ENCODE measurements around the gene SPECC1L. TPM values are rescaled to one million over a fixed set of nuclear protein-coding genes. Genes with fewer than 3 reads are reported as not detected.

SPECC1L gene
- total RNA-seq, 2 donors from 2014 or later: 70.0 to 114 TPM

GRCh38 chr22:24429411-24430365 lies 159.1 kb downstream of the SPECC1L start:
- Mint-ChIP-seq H3K36me3 (no peaks in the 10 kb centered on the region), H3K27me3 (no peaks in the 10 kb centered on the region), H3K9me3 (no peaks in the 10 kb centered on the region), H3K4me1 (ENCODE audit: low read depth in 2 of 2) (peaks cover 59% of the 10 kb centered on the region in 2 donors), H3K27ac (peak overlapping the region; percentile 100), H3K4me3 (peak overlapping the region; percentile 82)
- no peak for DNase-seq (ENCODE audit: low spot score)
- ATAC-seq: no peak

DNA sequence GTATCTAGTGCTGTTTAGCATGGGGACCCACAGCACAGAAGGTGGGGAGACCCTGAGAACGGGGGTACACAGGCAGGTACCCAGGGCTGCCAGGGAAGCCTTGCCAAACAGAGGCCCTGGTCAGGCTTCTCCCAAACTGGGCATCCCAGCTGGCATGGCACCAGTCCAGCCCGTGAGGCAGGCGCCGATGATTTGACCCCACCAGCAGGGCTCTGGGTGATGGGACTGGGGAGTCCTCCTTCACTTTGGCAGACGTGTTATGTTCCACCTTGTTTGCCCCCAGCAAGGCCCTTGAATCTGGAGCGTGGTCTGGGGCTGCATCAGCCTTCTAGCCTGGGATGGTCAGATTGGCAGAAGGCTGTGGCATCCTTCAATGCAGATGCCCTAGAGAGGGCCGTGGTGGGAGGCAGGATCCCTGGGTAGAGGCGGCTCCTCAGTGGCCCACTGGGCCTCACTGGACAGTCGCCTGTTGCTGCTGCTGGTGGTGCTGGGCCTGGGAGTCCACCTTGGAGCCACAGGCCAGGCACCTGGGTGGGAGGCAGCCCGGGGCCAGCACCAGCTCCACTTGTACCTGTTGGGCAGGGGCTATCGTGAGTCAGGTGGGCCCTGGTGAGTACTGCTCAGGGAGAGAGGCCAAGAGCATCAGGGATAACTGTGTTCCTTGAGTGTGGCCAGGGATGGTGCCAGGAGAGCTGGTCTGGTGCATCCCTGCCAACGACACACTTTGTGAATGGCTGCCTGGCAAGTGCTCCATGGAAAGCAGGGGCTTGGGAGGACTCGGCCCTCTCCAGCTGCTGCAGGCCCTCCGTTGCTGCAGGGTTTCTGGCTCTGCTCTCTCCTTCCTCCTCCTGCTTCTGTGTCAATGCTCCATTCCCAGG lies 160.0 kb downstream of the SPECC1L start:
- H3K4me3 Mint-ChIP-seq: peak overlapping the region; percentile 30
- no peaks in the 10 kb centered on the region for H3K9me3 Mint-ChIP-seq
- peaks cover 61 to 65% of the 10 kb centered on the region in 2 donors for H3K4me1 Mint-ChIP-seq (ENCODE audit: low read depth in 2 of 2)
- peak overlapping the region; percentile 100 for H3K27ac Mint-ChIP-seq
- no peaks in the 10 kb centered on the region for H3K36me3 Mint-ChIP-seq
- DNase-seq (ENCODE audit: low spot score) (no peak), ATAC-seq (no peak)
- no peaks in the 10 kb centered on the region for H3K27me3 Mint-ChIP-seq

DNA sequence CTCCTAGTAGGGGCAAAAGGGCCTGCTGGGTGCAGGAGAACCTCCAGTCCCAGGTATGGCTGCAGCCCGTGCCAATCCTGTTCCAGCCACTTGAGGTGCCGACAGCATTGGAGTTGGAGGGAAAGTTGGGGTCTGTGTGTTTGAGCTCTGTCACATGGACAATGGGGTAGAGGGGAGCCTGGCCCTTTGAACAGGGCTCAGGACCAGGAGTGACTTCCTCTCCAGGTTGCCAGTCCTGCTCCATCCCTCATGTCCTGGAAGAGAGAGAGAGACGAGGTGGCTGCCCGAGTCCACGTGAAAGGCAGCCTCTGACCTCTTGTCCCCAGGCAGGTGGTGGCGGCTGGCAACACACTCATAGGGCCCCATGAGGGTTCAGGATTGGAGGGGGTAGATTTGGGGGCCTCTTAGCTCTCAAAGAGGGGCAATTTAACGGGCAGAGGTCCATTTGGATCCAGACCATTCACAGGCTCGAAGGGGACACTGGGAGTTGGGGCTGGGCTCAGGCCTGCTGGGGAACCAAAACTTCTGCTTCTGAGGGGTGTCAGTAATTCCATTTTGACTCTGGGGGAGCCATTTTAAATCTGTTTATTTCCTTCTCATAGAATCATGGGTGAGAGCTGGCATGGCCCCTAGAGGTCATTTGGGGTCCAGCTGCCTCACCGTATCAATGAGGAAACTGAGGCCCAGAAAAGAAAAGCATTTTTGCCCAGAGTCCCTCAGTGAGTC lies 160.8 kb downstream of the SPECC1L start:
- no peaks in the 10 kb centered on the region for H3K27me3 Mint-ChIP-seq
- H3K9me3 Mint-ChIP-seq: no peaks in the 10 kb centered on the region
- H3K27ac Mint-ChIP-seq: peak overlapping the region; percentile 100
- peak overlapping the region; percentile 30 for H3K4me3 Mint-ChIP-seq
- ATAC-seq (no peak), DNase-seq (ENCODE audit: low spot score) (no peak)
- peaks cover 56 to 60% of the 10 kb centered on the region in 2 donors for H3K4me1 Mint-ChIP-seq (ENCODE audit: low read depth in 2 of 2)
- H3K36me3 Mint-ChIP-seq: no peaks in the 10 kb centered on the region

- Mint-ChIP-seq H3K4me3 (peak overlapping the region; percentile 38), H3K9me3 (no peaks in the 10 kb centered on the region), H3K4me1 (ENCODE audit: low read depth in 2 of 2) (peaks cover 53 to 56% of the 10 kb centered on the region in 2 donors), H3K36me3 (no peaks in the 10 kb centered on the region), H3K27me3 (no peaks in the 10 kb centered on the region), H3K27ac (peak overlapping the region; percentile 100)
- no peak for DNase-seq (ENCODE audit: low spot score)
- ATAC-seq: no peak
Observed at GRCh38 chr22:24432059-24432853, 161.6 kb downstream of the SPECC1L start.

GRCh38 chr22:24433001-24433827 lies 162.6 kb downstream of the SPECC1L start:
- Mint-ChIP-seq H3K4me1 (ENCODE audit: low read depth in 2 of 2) (peaks cover 53 to 56% of the 10 kb centered on the region in 2 donors), H3K4me3 (peak overlapping the region; percentile 39), H3K27me3 (no peaks in the 10 kb centered on the region), H3K9me3 (no peaks in the 10 kb centered on the region), H3K36me3 (no peaks in the 10 kb centered on the region), H3K27ac (peak overlapping the region; percentile 100)
- DNase-seq (ENCODE audit: low spot score) (no peak), ATAC-seq (no peak)

DNA sequence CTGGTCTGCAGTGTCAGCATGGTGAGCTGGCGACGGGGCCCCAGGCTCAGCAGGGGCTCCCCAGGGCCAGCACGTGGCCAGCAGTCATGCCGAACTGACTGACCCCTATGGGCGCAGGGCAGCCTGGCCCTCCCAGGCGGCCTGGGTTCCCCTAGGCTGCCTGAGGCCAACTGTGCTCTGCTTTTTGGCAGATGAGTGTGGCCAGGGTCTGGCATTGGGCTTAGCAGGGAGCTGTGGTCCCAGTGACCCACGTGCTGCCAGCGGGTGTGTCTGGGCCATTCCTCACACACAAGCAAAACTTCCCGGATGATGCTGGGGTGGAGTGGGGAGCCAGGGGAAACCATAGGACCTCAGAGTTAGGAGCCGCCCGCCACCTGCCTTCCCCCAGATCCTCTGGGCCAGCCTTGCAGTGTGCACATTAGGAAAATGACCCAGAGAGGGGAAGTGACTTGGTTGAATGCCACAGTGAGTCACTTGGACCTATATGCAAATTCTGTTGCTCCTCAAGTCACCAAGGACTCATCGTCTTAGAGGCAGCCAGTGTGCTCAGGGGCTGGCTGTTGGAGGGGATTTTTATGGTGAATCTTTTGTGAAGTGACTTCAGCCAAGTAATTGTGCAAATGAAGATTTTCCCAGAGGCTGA lies 163.3 kb downstream of the SPECC1L start:
- Mint-ChIP-seq H3K27me3 (no peaks in the 10 kb centered on the region), H3K9me3 (no peaks in the 10 kb centered on the region), H3K36me3 (no peaks in the 10 kb centered on the region), H3K4me1 (ENCODE audit: low read depth in 2 of 2) (peaks cover 47 to 49% of the 10 kb centered on the region in 2 donors), H3K4me3 (peak overlapping the region; percentile 90), H3K27ac (peak overlapping the region; percentile 100)
- peak; percentile 90 to 93 for ATAC-seq
- DNase-seq (ENCODE audit: low spot score): no peak

DNA sequence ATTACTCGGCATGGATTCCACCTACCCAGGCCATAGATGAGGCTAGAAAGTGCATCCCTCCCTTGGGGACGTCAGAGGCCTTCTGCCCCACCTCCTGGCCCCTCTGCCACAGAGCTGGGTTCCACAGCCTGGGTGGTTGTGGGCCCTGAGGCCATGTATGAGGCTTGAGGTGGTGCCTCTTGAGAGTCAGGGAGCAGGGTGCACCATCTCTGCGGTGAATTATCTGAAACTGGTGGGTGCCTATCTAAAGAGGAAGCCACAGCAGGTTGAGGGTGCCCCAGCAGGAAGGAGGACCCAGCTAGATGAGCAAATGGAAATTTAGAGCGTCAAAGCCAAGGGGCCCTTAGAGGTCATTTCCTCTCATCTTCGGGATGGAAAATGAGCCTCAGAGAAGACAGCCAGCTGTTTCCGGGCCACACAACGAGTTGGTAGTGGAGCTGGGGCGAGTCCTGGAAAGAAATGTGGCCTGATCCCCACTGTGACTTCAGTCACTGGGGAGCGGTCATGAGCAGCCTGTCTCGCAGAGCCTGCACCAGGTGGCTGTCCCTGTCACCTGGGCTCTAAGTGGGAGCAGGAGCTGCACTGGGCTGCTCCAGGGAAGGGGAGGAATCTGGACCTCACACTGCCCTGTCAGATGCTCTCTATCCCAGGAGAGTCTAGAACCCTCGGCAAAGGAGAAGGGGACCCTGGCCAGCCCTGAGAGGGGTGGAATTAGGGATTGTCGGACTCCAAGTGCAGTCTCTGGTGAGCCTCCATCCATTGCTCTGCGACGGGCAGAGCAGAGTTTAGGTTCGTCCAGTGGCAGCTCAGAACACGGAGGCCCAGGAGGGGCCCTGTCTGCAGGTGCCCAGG lies 164.1 kb downstream of the SPECC1L start:
- peak; percentile 84 to 92 for ATAC-seq
- Mint-ChIP-seq H3K27me3 (no peaks in the 10 kb centered on the region), H3K4me3 (peak overlapping the region; percentile 90), H3K36me3 (no peaks in the 10 kb centered on the region), H3K9me3 (no peaks in the 10 kb centered on the region), H3K27ac (peak overlapping the region; percentile 100), H3K4me1 (ENCODE audit: low read depth in 2 of 2) (peaks cover 45 to 47% of the 10 kb centered on the region in 2 donors)
- DNase-seq (ENCODE audit: low spot score): peak; percentile 91

DNA sequence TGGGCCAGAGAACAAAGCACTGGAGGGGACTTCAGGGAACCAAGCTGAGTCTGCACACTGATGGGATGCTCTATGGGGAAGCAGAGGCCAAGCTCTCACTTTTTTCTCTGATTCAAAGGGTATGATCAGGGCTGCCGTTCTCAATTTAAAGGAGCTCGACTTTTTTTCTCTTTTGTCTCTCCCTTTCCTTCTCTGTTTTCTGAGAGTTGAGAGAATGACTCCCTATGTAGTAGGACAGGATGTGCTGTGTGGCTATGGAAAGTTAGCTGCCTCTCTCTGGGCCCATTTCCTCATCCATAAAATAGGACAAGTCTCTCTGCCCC lies 164.7 kb downstream of the SPECC1L start:
- Mint-ChIP-seq H3K4me1 (ENCODE audit: low read depth in 2 of 2) (peaks cover 45 to 49% of the 10 kb centered on the region in 2 donors), H3K36me3 (no peaks in the 10 kb centered on the region), H3K27me3 (no peaks in the 10 kb centered on the region), H3K4me3 (peak overlapping the region; percentile 90), H3K9me3 (no peaks in the 10 kb centered on the region), H3K27ac (peak overlapping the region; percentile 100)
- no peak for DNase-seq (ENCODE audit: low spot score)
- no peak for ATAC-seq

DNA sequence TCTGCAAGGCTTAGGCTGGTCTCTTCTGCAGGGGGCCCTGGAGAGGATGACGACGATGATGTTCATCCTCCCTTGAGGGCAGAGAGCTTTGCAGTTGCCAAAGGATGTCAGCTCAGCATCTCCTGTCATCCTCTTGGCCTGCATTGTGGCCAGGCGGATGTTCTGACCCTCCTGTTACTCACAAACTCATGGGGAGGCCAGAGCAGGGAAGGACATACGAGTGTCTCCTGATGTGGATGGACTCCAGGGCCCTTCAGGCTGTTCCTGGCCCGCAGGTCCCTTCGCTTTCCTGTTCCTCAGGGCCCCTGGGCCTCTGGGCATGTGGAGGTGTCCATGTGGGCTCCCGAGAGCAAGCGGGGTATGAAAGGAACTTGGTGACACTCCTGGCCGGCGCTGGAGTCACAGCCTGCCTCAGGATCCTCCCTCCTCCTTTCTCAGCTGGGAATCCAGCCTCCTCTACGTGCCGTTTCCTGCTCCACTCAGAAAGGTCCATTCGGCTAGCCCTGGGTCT lies 165.3 kb downstream of the SPECC1L start:
- Mint-ChIP-seq H3K9me3 (no peaks in the 10 kb centered on the region), H3K4me1 (ENCODE audit: low read depth in 2 of 2) (peaks cover 50 to 55% of the 10 kb centered on the region in 2 donors), H3K4me3 (peak overlapping the region; percentile 90), H3K27ac (peak overlapping the region; percentile 100), H3K27me3 (no peaks in the 10 kb centered on the region), H3K36me3 (no peaks in the 10 kb centered on the region)
- DNase-seq (ENCODE audit: low spot score): peak; percentile 42
- no peak for ATAC-seq

DNA sequence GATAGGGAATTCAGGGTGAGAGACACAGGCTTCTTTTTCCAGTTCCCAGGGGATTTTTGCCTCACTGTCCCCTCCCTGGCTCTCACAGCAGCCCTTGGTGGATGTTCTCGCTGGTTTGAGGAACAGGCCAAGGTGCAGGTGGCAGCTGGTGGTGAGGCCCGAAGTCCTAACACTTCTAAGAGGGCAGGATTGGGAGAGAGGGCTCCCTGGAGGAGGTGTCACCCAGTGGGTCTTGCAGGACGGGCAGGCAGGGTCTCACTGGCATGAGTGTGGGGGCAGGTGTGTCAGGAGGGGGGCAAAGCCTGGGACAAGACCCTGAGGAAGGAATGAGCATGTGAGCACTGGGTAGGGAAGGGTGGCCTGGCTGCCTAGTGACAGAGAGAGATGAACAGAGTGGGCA lies 165.9 kb downstream of the SPECC1L start:
- DNase-seq (ENCODE audit: low spot score) (peak; percentile 58), ATAC-seq (no peak)
- H3K27me3 Mint-ChIP-seq: no peaks in the 10 kb centered on the region
- H3K9me3 Mint-ChIP-seq: no peaks in the 10 kb centered on the region
- peaks cover 48 to 55% of the 10 kb centered on the region in 2 donors for H3K4me1 Mint-ChIP-seq (ENCODE audit: low read depth in 2 of 2)
- H3K4me3 Mint-ChIP-seq: peak overlapping the region; percentile 4
- H3K36me3 Mint-ChIP-seq: no peaks in the 10 kb centered on the region
- peak overlapping the region; percentile 100 for H3K27ac Mint-ChIP-seq

DNA sequence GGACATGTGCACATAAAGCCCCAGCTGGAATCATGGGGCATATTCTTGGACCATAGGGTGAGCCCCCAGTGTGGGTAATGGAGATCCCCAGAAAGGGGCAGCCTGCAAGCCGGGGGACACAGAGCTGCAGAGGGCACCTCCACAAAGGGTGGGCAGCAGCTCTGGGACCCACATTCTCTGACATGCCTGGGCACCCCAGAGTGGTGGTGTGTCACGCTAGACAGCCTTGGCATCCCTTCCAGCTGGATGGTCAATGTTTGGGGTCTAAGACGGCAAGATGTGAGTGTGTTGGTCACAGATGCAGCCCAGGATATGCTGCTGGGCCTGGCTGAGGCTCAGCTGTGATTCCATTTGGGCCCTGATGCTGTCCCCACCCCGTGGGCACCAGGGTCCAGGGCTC lies 166.5 kb downstream of the SPECC1L start:
- no peaks in the 10 kb centered on the region for H3K36me3 Mint-ChIP-seq
- H3K4me3 Mint-ChIP-seq: peak overlapping the region; percentile 41
- peak overlapping the region; percentile 100 for H3K27ac Mint-ChIP-seq
- H3K4me1 Mint-ChIP-seq (ENCODE audit: low read depth in 2 of 2): peaks cover 46 to 52% of the 10 kb centered on the region in 2 donors
- DNase-seq (ENCODE audit: low spot score) (peak; percentile 32), ATAC-seq (no peak)
- no peaks in the 10 kb centered on the region for H3K9me3 Mint-ChIP-seq
- no peaks in the 10 kb centered on the region for H3K27me3 Mint-ChIP-seq

All from natural killer cell treated with Interleukin-12 subunit alpha and Interleukin-12 subunit beta and Interleukin-15 and Interleukin-18, amount 100 ng/mL, for 72 hours (primary cell).